ENCODE data around the gene GCA.

GRCh38 chr2:162344617-162344950 is 652 bp downstream of the GCA start:
- no peak for TF ChIP-seq CTCF (IDR thresholded peaks at IDR 0.05)
- TF ChIP-seq POLR2A (IDR thresholded peaks at IDR 0.05) = no peak
- no peak for TF ChIP-seq POLR2AphosphoS5 (IDR thresholded peaks at IDR 0.05)
- TF ChIP-seq EP300 (IDR thresholded peaks at IDR 0.05) = no peak
